HG03175 (cell line): ENCODE measurements around the gene PCNX3.

ENCODE experiments used
- ATAC-seq: cut with Tn5 transposase; IDR thresholded peaks from one replicate; pipeline ENCODE4 v1.9.1; 2021; ENCODE audit warnings: mild to moderate bottlenecking, moderate library complexity; ENCODE audit not compliant: unreplicated experiment

Gene PCNX3

GRCh38 chr11:65596520-65596919 lies 19.1 kb upstream of the PCNX3 start:
- no peak for ATAC-seq

DNA sequence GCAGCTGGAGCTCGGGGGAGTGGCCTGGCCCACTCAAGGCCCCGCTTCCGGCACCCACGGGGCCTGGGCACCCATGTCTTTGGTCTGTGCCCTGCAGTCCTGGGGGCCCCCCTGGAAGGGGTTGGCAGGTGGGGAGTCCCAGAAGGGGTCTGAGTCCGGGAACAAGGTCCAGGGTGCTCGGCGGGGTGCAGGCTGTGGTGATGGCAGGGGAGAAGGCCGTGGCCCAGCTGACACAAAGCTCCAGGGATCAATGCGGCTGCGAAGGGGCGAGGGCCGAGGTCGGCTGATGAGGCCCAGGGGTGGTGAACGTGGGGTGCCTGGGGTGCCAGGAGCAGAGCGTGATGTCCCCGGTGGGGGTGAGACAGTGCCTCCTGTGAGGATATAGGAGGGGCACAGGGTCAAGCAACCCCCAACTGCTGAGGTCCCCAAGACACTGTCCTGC lies 17.3 kb upstream of the PCNX3 start:
- ATAC-seq: no peak

GRCh38 chr11:65599216-65599954 lies 16.2 kb upstream of the PCNX3 start:
- no peak for ATAC-seq

DNA sequence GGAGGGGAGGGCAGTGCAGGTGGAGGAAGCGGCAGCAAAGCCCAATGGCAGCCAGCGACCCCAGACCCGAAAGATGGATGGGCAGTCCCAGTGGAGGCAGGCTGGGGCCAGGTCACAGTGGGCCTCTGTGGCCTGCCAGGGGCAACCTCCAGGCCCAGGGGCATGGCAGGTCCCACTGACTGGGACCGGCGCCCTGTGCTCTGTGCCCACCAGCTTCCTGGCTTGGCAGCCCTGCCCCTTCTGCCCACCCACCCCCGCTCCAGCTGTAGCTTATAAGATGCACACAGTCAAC lies 15.7 kb upstream of the PCNX3 start:
- no peak for ATAC-seq

DNA sequence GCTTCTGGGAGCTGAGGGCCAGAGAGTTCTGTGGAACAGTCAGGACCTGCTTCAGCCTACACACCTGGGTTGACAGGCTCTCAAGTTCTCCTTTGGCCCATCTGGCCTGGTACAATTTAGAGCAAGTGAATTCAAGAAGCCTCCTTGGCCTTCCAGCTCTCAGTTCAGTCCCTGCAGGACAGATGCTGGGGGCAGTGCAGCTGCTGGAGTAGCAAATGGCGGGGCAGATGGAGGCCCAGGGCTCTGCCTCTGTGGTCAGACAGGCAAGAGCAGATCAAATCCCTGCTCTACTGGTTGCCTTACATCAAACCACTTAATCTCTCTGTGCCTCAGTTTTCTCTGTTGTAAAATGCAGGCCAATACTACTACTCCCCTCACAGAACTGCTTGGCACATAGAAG lies 11.3 kb upstream of the PCNX3 start:
- no peak for ATAC-seq

DNA sequence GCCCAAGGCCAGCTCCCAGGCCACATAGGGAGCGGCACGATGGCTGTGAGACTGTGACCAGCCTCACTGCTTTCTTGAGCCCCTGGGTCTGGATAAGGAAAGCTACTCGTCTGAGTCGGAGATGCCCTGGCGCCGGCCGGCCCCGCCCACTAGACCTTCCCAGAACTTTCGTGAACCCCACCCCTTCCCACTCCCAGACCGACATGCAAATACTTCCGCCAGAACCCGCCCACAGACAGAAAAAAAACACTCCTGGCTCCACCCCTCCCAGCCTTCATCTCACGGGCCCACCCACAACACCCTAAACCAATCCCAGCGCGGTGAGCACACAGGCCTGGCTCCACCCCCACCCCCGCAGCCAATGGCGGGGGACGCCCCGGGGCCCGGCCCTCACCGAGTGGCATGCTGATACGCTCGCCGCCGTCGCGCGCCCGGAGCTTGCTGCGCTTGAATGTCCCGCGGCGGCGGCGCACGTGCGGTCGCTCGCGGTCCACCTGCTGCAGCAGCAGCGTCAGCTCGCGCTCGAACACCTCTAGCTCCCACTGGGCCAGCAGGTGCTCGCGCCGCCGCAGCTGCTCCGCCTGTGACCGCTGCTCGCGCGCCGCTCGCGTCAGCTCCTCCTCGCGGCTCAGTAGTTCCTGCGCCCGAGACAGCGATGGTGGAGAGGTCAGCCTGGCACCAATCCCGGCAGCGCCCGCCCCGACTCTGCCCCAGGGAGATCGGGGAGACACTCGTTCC lies 8.5 kb upstream of the PCNX3 start:
- ATAC-seq: no peak

- no peak for ATAC-seq
Observed at GRCh38 chr11:65607614-65608426, 7.8 kb upstream of the PCNX3 start.

GRCh38 chr11:65609229-65609628 lies 6.3 kb upstream of the PCNX3 start:
- ATAC-seq: no peak

- ATAC-seq: no peak
Observed at GRCh38 chr11:65609665-65610064, 5.9 kb upstream of the PCNX3 start.

- ATAC-seq: no peak
Observed at GRCh38 chr11:65610404-65610803, 5.2 kb upstream of the PCNX3 start.

- ATAC-seq: no peak
Observed at GRCh38 chr11:65611028-65611757, 4.4 kb upstream of the PCNX3 start.

GRCh38 chr11:65611758-65612603 lies 3.6 kb upstream of the PCNX3 start:
- ATAC-seq: no peak

DNA sequence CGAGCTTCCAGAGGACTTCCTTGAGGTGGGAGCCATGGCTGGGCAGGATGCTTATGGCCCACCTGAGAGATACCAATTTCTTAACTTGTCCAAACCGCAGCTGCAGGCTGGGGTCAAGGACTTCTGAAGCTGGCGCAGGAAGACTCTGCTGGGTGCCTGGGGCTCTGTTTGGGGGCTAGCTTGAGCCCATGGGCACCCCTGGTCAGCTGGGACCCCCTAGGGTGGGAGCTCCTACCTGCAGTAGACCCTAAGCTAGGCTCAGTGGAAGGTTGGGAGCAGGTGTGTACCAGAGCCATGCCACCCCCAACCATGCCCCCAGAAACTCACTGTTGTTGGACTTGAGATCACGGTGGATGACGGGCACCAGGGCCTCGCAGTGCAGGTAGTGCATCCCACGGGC lies 2.9 kb upstream of the PCNX3 start:
- no peak for ATAC-seq

DNA sequence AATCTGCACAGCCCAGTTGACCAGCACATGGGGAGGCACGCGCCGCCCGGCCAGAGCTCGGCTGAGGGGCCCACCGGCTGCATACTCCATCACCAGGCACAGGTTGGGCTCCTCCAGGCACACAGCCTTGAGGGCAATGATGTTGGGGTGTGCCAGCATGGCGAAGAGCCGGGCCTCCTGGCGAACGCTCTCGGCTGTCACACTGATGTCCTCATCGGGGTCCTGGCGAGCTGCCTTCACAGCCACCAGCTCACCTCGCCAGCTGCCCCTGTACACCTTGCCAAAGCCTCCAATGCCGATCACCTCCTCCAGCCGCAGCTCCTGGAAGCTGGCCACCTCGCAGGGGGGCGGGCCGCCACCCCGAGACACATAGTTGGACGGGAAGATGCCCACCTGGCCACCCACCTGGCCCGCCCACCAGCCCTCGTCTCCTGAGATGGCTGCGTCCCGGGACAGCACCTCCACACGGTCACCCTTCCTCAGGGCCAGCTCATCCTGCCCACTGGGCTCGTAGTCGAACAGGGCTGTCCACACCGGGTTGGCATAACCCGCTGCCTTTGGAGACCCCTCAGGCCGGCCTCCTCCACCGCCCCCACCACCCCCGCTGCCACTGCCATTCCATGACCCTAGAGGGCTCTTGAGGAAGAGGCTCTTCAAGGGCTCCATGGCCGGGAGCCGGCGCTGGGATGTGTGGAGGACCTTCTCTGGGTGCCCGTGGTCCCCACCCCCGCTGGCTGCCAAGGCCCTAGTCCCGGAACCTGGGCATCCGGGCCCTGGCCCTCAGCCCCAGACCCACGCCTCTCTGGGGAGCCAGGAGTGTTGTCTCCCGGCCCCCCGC lies 2.3 kb upstream of the PCNX3 start:
- ATAC-seq: no peak

- ATAC-seq: peak; percentile 1
Observed at GRCh38 chr11:65615950-65616574, 486 bp downstream of the PCNX3 start.

DNA sequence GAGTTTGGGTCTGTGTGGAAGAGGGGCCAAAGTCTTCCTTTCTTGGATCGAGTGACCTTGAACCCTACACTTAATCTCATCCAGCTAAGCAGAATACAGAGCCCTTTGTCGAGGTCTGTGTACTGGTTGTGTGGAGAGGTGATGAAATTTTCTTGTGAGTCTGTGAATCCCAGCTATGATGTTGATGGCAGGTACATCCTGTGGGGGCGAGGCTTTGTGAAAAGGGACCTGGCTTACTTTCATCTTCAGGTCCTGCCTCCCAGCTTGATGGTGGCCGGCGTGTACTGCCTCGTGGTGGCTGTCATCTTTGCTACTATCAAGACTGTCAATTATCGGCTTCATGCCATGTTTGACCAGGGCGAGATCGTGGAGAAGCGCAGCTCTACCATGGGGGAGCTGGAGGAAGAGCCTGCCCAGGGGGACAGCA lies 1.0 kb downstream of the PCNX3 start:
- no peak for ATAC-seq

GRCh38 chr11:65617136-65617850 lies 1.7 kb downstream of the PCNX3 start:
- no peak for ATAC-seq
